Measurements from ENCODE around the gene STK11IP. TPM values are rescaled to one million over a fixed set of nuclear protein-coding genes. Genes with fewer than 3 reads are reported as not detected.

STK11IP gene
- total and polyA plus RNA-seq, 7 donors, result 5.5 to 13.3 (median 9.0) TPM

- WGBS, 3 donors, result 97 to 98% (median 97%) methylated on average over 1 of the region's 1 CpG
- H3K4me1 ChIP-seq, result no peaks in the 10 kb centered on the region
- DNase-seq (no peak), ATAC-seq (no peak)
- no peak for TF ChIP-seq CTCF (IDR thresholded peaks at IDR 0.05)
- H3K36me3 ChIP-seq (ENCODE audit: insufficient read depth in 1 of 2, low read depth in 1 of 2), result no peaks in the 10 kb centered on the region
- no peak overlapping the region for H3K27ac ChIP-seq
- intact Hi-C loops (cut with DNase I), result no loop called here
- H3K27me3 ChIP-seq (ENCODE audit: insufficient read depth in 3 of 3, low read length in 2 of 3), result no peaks in the 10 kb centered on the region
- H3K9me3 ChIP-seq, result no peaks in the 10 kb centered on the region
- H3K4me3 ChIP-seq, result no peak overlapping the region
These were observed 58.9 kb downstream of the STK11IP start for GRCh38 chr2:219656526-219656925.

- Histone ChIP-seq H3K4me3 (no peak overlapping the region), H3K36me3 (ENCODE audit: insufficient read depth in 1 of 2, low read depth in 1 of 2) (no peaks in the 10 kb centered on the region), H3K4me1 (no peaks in the 10 kb centered on the region), H3K27me3 (ENCODE audit: insufficient read depth in 3 of 3, low read length in 2 of 3) (no peaks in the 10 kb centered on the region), H3K27ac (no peak overlapping the region), H3K9me3 (no peaks in the 10 kb centered on the region)
- no peak for ATAC-seq
- no peak for DNase-seq
- TF ChIP-seq CTCF (IDR thresholded peaks at IDR 0.05), result no peak
- intact Hi-C loops (cut with DNase I), result no loop called here
- WGBS, 3 donors, result 58 to 60% (median 59%) methylated on average over 7 of the region's 7 CpGs
These were observed 60.7 kb downstream of the STK11IP start for GRCh38 chr2:219658196-219658846.

GRCh38 chr2:219658874-219659273, 61.2 kb downstream of the STK11IP start:
- intact Hi-C loops (cut with DNase I), result no loop called here
- no peaks in the 10 kb centered on the region for H3K27me3 ChIP-seq (ENCODE audit: insufficient read depth in 3 of 3, low read length in 2 of 3)
- DNase-seq (no peak), ATAC-seq (no peak)
- no peak overlapping the region for H3K27ac ChIP-seq
- H3K9me3 ChIP-seq, result no peaks in the 10 kb centered on the region
- 70 to 81% (median 80%) methylated on average over 3 of the region's 3 CpGs for WGBS, 3 donors
- no peaks in the 10 kb centered on the region for H3K36me3 ChIP-seq (ENCODE audit: insufficient read depth in 1 of 2, low read depth in 1 of 2)
- H3K4me3 ChIP-seq, result no peak overlapping the region
- no peak for TF ChIP-seq CTCF (IDR thresholded peaks at IDR 0.05)
- H3K4me1 ChIP-seq, result no peaks in the 10 kb centered on the region

- ATAC-seq (no peak), DNase-seq (no peak)
- H3K4me1 ChIP-seq, result peaks cover 9% of the 10 kb centered on the region
- TF ChIP-seq CTCF (IDR thresholded peaks at IDR 0.05), result no peak
- H3K27me3 ChIP-seq (ENCODE audit: insufficient read depth in 3 of 3, low read length in 2 of 3), result no peaks in the 10 kb centered on the region
- no peak overlapping the region for H3K4me3 ChIP-seq
- intact Hi-C loops (cut with DNase I), result no loop called here
- H3K27ac ChIP-seq, result no peak overlapping the region
- no peaks in the 10 kb centered on the region for H3K36me3 ChIP-seq (ENCODE audit: insufficient read depth in 1 of 2, low read depth in 1 of 2)
- 77 to 78% (median 77%) methylated on average over 7 of the region's 7 CpGs for WGBS, 3 donors
- H3K9me3 ChIP-seq, result no peaks in the 10 kb centered on the region
These were observed 63.7 kb downstream of the STK11IP start for GRCh38 chr2:219661197-219661954.

Data from psoas muscle (tissue), 8 donors.